DOHH2 (cell line): ENCODE measurements around the gene CAPZA2.

ENCODE experiments used
- H3F3A ChIP-seq: fragments of 200-600 bp; sonication (generic), shearing (Covaris generic); 2 replicates; pipeline ENCODE4 v1.6.0; 2016; ENCODE audit warnings: antibody characterized with exemption, mild to moderate bottlenecking; ENCODE audit not compliant: control insufficient read depth, insufficient read depth
- H3K27ac ChIP-seq: fragments of 200-600 bp; sonication (generic); 2 replicates; pipeline ENCODE4 v1.5.1; 2014; ENCODE audit warnings: low read depth, mild to moderate bottlenecking, low read length, moderate library complexity
- H3K27me3 ChIP-seq: fragments of 200-600 bp; sonication (generic); 2 replicates; pipeline ENCODE4 v1.6.1; 2014; ENCODE audit warnings: mild to moderate bottlenecking, low read length, mixed read lengths; ENCODE audit not compliant: control insufficient read depth
- H3K36me3 ChIP-seq: fragments of 200-600 bp; sonication (generic); 2 replicates; pipeline ENCODE4 v1.6.1; 2014; ENCODE audit warnings: mild to moderate bottlenecking, low read length, moderate library complexity, mixed read lengths; ENCODE audit not compliant: control insufficient read depth
- H3K4me1 ChIP-seq: fragments of 200-600 bp; sonication (generic); 2 replicates; pipeline ENCODE4 v1.6.1; 2014; ENCODE audit warnings: mild to moderate bottlenecking, low read length, mixed read lengths; ENCODE audit not compliant: control insufficient read depth
- H3K4me2 ChIP-seq: fragments of 200-600 bp; sonication (generic); 2 replicates; pipeline ENCODE4 v1.6.0; 2014; ENCODE audit warnings: mild to moderate bottlenecking, low read length, moderate library complexity
- H3K4me3 ChIP-seq: fragments of 200-600 bp; sonication (generic); 2 replicates; pipeline ENCODE4 v1.5.1; 2014; ENCODE audit warnings: mild to moderate bottlenecking, low read length, mixed read lengths
- H3K79me2 ChIP-seq: fragments of 200-600 bp; sonication (generic); 2 replicates; pipeline ENCODE4 v1.6.1; 2014; ENCODE audit warnings: mild to moderate bottlenecking, low read length, mixed read lengths; ENCODE audit not compliant: control insufficient read depth
- H3K9me2 ChIP-seq: fragments of 200-600 bp; sonication (generic); replicated peaks from 2 replicates; pipeline ENCODE4 v1.6.1; 2014; ENCODE audit warnings: mild to moderate bottlenecking, low read length, mixed read lengths; ENCODE audit not compliant: control insufficient read depth
- H3K9me3 ChIP-seq: fragments of 200-600 bp; sonication (generic); 2 replicates; pipeline ENCODE4 v1.6.1; 2014; ENCODE audit warnings: antibody characterized with exemption, low read length, mixed read lengths; ENCODE audit not compliant: control insufficient read depth, insufficient read depth
- H4K20me1 ChIP-seq: fragments of 200-600 bp; sonication (generic); 2 replicates; pipeline ENCODE4 v1.6.0; 2014; ENCODE audit warnings: low read depth, mild to moderate bottlenecking, antibody characterized with exemption, low read length, moderate library complexity; ENCODE audit not compliant: control insufficient read depth, insufficient read depth
- CTCF ChIP-seq: fragments of 200-600 bp; sonication (generic); IDR thresholded peaks from one replicate; pipeline ENCODE4 v1.5.1; 2014; ENCODE audit warnings: antibody characterized with exemption, mild to moderate bottlenecking, low read depth, low read length; ENCODE audit not compliant: poor library complexity, severe bottlenecking
- EZH2phosphoT487 ChIP-seq: fragments of 200-600 bp; sonication (generic); IDR thresholded peaks from 2 replicates; pipeline ENCODE4 v1.6.1; 2017; ENCODE audit warnings: borderline replicate concordance, mild to moderate bottlenecking, antibody characterized with exemption, low read length, moderate library complexity, mixed read lengths

The CAPZA2 gene

GRCh38 chr7:116884691-116885090, 22.3 kb downstream of the CAPZA2 start:
- H3K4me3 ChIP-seq = no peak overlapping the region
- H4K20me1 ChIP-seq = peaks cover 12% of the 10 kb centered on the region; the same call in 1 of the 2 replicates
- H3K27me3 ChIP-seq = no peaks in the 10 kb centered on the region
- peaks cover 67% of the 10 kb centered on the region for H3K36me3 ChIP-seq
- no peak for TF ChIP-seq CTCF
- no peak for TF ChIP-seq EZH2phosphoT487
- H3K9me3 ChIP-seq = peaks cover 13% of the 10 kb centered on the region; the same call in 1 of the 2 replicates
- H3K9me2 ChIP-seq = no peaks in the 10 kb centered on the region
- no peak overlapping the region for H3K27ac ChIP-seq
- H3K4me1 ChIP-seq = no peaks in the 10 kb centered on the region
- peaks cover 95% of the 10 kb centered on the region for H3K79me2 ChIP-seq
- H3F3A ChIP-seq = no peaks in the 10 kb centered on the region
- no peak overlapping the region for H3K4me2 ChIP-seq

GRCh38 chr7:116885724-116886123, 23.3 kb downstream of the CAPZA2 start:
- Histone ChIP-seq H3F3A (no peaks in the 10 kb centered on the region), H3K36me3 (peaks cover 70% of the 10 kb centered on the region), H3K9me2 (no peaks in the 10 kb centered on the region), H3K4me1 (no peaks in the 10 kb centered on the region), H3K79me2 (peaks cover 92% of the 10 kb centered on the region), H3K27me3 (no peaks in the 10 kb centered on the region), H3K27ac (no peak overlapping the region), H3K4me2 (no peak overlapping the region), H3K4me3 (no peak overlapping the region), H4K20me1 (peaks cover 11% of the 10 kb centered on the region; the same call in 1 of the 2 replicates), H3K9me3 (peaks cover 13% of the 10 kb centered on the region; the same call in 1 of the 2 replicates)
- TF ChIP-seq CTCF (no peak), EZH2phosphoT487 (no peak)

GRCh38 chr7:116886543-116887156, 24.3 kb downstream of the CAPZA2 start:
- no peaks in the 10 kb centered on the region for H3K27me3 ChIP-seq
- peaks cover 13% of the 10 kb centered on the region; the same call in 1 of the 2 replicates for H3K9me3 ChIP-seq
- no peak overlapping the region for H3K27ac ChIP-seq
- H3K4me2 ChIP-seq = no peak overlapping the region
- no peaks in the 10 kb centered on the region for H3K9me2 ChIP-seq
- H3K79me2 ChIP-seq = peaks cover 87% of the 10 kb centered on the region
- TF ChIP-seq EZH2phosphoT487 (no peak), CTCF (no peak)
- no peak overlapping the region for H3K4me3 ChIP-seq
- H3F3A ChIP-seq = no peaks in the 10 kb centered on the region
- no peaks in the 10 kb centered on the region for H3K4me1 ChIP-seq
- peaks cover 68% of the 10 kb centered on the region for H3K36me3 ChIP-seq
- H4K20me1 ChIP-seq = peaks cover 11% of the 10 kb centered on the region; the same call in 1 of the 2 replicates
